ENCODE results near the gene WDFY2.

DNA sequence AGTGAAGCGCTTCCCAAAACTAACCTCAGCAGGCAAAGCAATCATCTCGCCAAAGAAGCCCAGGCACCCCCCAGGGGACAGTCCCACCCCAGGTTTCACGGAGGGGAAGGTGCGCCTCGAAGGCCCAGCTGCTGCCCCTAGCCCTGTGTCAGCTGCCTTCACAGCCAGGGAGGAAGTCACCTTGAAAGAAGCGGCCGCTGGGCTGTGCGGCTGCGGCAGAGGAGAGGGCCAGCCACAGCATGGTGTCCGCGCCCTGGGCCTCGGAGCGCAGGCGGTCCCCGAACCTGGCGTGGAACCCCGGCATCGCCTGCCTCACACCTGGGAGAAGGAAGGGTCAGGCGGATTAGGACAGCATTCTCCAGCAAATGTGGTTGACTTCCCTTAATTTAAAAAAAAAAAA is 184.7 kb downstream of the WDFY2 start:
- TF ChIP-seq SIRT6 (IDR thresholded peaks at IDR 0.05; ENCODE audit: low read length), result no peak
- TF ChIP-seq POLR2A (IDR thresholded peaks at IDR 0.05; ENCODE audit: control extremely low read depth in 1 of 2, low read depth in 2 of 2, low read length in 2 of 2), result no peak
- TF ChIP-seq NRF1 (IDR thresholded peaks at IDR 0.05; ENCODE audit: low read depth, low read length), result no peak
- no peak for TF ChIP-seq CTCF (IDR thresholded peaks at IDR 0.05; ENCODE audit: control extremely low read depth in 1 of 3, insufficient read depth in 1 of 3, low read depth in 1 of 3, low read length in 3 of 3)
- TF ChIP-seq EZH2 (IDR thresholded peaks at IDR 0.05; ENCODE audit: low read depth, low read length, severe bottlenecking), result no peak
- no peak for TF ChIP-seq MAX (IDR thresholded peaks at IDR 0.05)
- no peak for TF ChIP-seq RXRA (IDR thresholded peaks at IDR 0.05; ENCODE audit: insufficient read depth, low read depth, low read length)

Measured in H1 (cell line).